GM10248 (cell line): Measurements from ENCODE around the gene B3GALNT2.

ENCODE experiments used
- CTCF ChIA-PET: fragments of 300-600 bp; sonication (Branson Sonifier 250); formaldehyde crosslinking; extraction: SDS; loops from one replicate; lab custom pipeline; 2021; ENCODE audit warnings: antibody characterized with exemption; lab: Yijun Ruan, JAX
- POLR2A ChIA-PET: fragments of 350-650 bp; sonication (Branson Sonifier 250); formaldehyde crosslinking; extraction: SDS; loops from one replicate; lab custom pipeline; 2020; ENCODE audit warnings: antibody characterized with exemption; lab: Yijun Ruan, JAX
- DNase-seq: peaks from one replicate; pipeline ENCODE4 v3.0.0; 2012; ENCODE audit errors: extremely low spot score
- TF ChIP-seq, protein P1 (sequence below): IDR thresholded peaks from 2 replicates; pipeline ENCODE4 v1.5.1; 2012; ENCODE audit warnings: mild to moderate bottlenecking, low read depth; ENCODE audit errors: extremely low read depth, missing control alignments, control extremely low read depth

B3GALNT2 gene

DNA sequence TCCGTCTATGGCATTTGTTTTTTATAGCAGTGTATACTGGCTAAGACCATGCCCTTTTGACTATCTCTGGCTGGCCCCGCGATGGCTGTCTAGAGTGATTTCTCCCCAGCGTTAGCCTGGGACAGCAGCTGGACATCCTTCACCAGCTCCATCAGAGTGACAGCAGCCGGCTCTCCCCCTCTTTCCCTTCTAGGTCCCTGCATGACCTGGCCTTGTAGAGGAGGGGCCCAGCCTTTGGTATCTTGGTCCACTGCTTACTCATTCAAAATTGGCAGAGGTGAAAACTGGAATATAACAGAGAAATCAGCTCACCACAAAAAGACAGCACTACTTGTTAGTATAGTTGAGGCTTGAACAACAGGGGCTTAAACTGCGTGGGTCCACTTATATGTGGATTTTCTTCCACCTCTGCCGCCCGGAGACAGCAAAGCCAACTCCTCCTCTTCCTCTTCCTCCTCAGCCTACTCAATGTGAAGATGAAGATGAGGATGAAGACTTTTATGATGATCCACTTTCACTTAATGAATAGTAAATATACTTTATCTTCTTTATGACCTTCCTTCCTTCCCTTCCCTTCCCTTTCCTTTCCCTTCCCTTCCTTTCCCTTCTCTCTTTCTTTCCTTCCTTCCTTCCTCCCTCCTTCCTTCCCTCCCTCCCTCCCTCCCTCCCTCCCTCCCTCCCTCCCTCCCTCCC is 29.4 kb upstream of the B3GALNT2 start:
- no peak for DNase-seq
- TF ChIP-seq, protein P1, sequence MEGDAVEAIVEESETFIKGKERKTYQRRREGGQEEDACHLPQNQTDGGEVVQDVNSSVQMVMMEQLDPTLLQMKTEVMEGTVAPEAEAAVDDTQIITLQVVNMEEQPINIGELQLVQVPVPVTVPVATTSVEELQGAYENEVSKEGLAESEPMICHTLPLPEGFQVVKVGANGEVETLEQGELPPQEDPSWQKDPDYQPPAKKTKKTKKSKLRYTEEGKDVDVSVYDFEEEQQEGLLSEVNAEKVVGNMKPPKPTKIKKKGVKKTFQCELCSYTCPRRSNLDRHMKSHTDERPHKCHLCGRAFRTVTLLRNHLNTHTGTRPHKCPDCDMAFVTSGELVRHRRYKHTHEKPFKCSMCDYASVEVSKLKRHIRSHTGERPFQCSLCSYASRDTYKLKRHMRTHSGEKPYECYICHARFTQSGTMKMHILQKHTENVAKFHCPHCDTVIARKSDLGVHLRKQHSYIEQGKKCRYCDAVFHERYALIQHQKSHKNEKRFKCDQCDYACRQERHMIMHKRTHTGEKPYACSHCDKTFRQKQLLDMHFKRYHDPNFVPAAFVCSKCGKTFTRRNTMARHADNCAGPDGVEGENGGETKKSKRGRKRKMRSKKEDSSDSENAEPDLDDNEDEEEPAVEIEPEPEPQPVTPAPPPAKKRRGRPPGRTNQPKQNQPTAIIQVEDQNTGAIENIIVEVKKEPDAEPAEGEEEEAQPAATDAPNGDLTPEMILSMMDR = no peak
- POLR2A ChIA-PET = no interaction called here
- CTCF ChIA-PET = interaction anchor here (1.2 to 1.7 kb wide), 2 partner anchors 20 to 24 kb away, joined by 3 to 5 read pairs; no protein-coding TSS in a partner anchor

DNA sequence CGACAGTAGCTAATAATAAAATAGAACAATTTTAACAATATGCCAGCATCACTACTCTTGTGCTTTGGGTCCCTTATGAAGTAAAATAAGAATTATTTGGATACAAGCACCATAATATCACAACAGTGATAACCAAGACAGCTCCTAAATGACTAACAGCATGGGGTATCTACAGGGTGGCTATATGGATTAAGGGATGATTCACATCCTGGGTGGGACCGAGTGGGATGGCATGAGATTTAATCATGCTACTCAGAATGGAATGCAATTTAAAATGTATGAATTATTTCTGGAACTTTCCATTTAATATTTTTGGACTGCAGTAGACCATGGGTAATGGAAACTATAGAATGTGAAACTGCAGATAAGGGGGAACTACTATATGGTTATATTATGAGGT is 28.1 kb upstream of the B3GALNT2 start:
- TF ChIP-seq, protein P1 = no peak
- no peak for DNase-seq
- POLR2A ChIA-PET = no interaction called here
- CTCF ChIA-PET = interaction anchor here (0.8 to 2.0 kb wide), 5 partner anchors 8 to 25 kb away, joined by 3 to 6 read pairs (median 5); no protein-coding TSS in a partner anchor

DNA sequence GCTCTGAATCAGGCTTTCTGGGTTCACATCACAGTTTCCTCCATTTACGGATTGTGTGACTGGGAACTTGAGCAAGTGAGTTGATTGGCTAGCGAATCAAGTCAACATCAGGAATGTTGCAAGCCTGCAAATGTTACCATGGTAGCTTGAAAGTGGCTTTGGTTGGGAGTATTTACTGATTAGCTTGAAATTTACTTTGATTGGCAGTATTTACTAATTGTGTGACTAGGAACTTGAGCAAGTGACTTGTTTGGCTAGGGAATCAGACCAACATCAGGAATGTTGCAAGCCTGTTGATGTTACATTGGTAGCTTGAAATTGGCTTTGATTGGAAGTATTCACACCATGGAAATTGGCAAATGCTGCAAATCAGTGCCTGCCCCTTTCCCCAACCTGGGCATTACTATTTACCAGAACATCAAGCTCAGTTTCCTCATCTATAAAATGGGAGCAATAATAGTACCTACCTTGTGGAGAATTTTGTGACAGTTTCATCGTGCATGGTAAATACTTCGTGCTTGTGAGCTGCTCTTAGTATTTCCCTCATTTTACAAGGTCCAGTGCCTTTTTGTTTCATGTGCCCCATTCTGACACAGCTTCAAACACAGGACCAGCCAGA is 23.1 kb upstream of the B3GALNT2 start:
- DNase-seq = no peak
- TF ChIP-seq, protein P1 = no peak
- ChIA-PET CTCF (interaction anchor here (1.3 to 3.2 kb wide), 5 partner anchors 8 to 316 kb away, joined by 3 to 22 read pairs (median 4); partner anchors contain the start of gene B3GALNT2), POLR2A (interaction anchor here (1.3 kb wide), 1 partner anchor 22 kb away, joined by 3 read pairs; no protein-coding TSS in a partner anchor)

DNA sequence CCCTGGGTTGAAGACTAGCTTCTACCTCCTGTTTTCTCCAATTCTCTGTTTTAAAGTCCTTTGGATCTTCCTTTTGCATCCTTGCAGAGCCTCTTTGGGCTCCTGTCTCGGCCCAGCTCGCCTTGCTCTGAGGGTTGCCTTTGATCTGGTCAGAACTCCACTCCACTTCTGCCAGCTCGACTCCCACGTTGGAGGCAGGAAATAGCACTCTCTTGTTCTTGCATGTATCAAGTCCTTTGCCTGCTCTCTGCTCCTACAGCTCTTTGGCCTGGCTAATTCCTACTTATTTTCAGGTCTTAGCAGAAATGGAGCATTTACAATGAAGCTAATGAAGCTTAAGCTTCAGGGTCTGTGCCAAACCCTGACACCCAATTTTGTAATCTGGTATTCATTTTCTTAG is 21.1 kb upstream of the B3GALNT2 start:
- no peak for DNase-seq
- TF ChIP-seq, protein P1 = no peak
- ChIA-PET CTCF (interaction anchor here (0.9 kb wide), 1 partner anchor 20 kb away, joined by 4 read pairs; no protein-coding TSS in a partner anchor), POLR2A (no interaction called here)

DNA sequence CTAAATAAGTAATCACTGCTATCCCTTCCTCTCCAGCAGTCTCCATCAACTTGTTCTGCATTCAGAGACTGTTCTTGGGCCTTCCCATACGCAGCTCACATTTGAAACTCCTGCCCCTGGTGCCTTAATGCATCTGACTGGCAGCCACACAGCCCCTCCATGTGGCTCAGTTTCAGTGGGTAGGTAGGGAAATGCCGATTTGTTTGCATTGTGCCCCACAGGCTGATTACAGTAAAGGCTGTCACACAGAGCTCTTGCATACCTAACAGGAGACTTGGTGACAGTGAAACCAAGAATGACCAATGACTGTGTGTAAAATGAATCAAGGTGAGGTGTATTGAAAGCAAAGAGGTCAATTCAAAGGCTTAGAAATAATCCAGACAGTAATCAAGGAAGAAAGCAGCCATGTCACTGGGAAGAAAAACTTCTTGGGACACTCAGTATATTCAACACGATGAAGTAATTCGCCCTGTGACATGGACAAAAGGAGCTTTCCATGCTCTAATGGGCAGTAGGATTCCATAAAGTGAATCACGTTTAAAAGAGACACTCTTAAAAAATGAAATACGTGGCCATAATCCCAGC is 12.7 kb upstream of the B3GALNT2 start:
- ChIA-PET POLR2A (no interaction called here), CTCF (interaction anchor here (0.8 to 5.0 kb wide), 7 partner anchors 11 to 455 kb away, joined by 3 to 40 read pairs (median 6); partner anchors contain the start of gene B3GALNT2)
- DNase-seq = no peak
- TF ChIP-seq, protein P1 = no peak

DNA sequence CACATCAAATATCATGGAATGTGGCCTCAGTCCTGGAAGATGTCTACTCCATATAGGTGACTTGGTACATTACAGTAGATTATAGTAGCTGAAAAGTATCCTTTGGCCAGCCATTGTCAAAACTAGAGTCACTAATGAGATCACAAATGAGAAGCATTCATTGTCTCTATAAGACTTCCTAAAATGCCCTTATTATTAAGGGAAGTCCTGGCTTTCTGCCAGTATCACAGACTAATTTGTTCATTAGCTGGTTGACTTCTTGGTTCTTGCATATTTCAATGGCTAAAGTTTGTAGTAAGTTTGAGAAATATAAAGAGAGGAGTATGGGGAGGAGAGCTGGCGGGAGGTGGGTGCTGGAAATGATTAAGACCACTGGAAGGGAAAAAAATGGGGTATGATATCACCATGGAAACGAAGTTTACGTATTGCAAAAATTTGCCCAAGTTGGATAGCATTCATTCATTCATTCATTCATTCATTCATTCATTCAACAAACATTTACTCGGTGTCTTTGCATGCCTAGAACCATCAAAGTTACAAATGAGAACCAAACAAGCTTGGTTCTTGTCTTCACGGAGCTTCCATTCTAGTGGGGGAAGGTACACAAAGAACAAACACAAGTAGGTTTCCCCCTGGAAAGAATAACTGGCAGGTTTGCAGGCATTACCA is 11.7 kb upstream of the B3GALNT2 start:
- POLR2A ChIA-PET = no interaction called here
- TF ChIP-seq, protein P1 = no peak
- no peak for DNase-seq
- CTCF ChIA-PET = interaction anchor here (1.3 to 5.0 kb wide), 6 partner anchors 11 to 456 kb away, joined by 3 to 40 read pairs (median 8); partner anchors contain the start of gene B3GALNT2
